ENCODE measurements around the gene CSF2RB.

Gene CSF2RB

DNA sequence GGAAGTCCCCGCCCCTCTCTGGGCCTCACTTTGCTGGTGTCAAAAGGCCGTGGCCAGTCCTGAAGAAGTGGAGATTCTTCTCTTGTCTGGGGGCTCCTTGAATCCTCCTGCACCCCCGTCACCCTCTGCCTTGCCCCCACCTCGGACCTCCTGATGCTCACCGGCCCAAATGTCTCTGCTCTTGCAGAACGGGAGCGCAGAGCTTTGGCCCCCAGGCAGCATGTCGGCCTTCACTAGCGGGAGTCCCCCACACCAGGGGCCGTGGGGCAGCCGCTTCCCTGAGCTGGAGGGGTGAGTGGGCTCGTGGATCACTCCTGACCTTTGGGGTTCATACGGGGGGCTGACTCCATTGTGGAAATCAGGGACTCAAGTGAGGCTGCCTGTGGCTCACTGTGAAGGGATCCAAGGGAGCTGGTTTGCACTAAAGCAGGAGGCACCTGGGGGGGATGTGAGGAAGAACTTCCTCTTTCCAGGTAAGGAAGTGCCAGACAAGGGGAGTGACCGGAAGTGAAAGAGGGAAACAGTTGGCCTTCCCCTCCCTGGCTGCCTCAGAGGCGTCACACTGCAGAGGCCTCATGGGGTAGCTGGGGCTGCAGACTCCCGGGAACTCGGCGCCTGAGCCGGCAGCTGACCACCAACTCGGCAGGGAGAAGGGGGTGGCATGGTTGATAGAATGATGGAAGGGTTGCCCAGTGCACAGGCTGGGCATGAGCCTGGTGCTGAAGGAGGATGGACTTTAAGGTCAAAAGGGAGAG is 23.1 kb downstream of the CSF2RB start:
- TF ChIP-seq, protein P1, sequence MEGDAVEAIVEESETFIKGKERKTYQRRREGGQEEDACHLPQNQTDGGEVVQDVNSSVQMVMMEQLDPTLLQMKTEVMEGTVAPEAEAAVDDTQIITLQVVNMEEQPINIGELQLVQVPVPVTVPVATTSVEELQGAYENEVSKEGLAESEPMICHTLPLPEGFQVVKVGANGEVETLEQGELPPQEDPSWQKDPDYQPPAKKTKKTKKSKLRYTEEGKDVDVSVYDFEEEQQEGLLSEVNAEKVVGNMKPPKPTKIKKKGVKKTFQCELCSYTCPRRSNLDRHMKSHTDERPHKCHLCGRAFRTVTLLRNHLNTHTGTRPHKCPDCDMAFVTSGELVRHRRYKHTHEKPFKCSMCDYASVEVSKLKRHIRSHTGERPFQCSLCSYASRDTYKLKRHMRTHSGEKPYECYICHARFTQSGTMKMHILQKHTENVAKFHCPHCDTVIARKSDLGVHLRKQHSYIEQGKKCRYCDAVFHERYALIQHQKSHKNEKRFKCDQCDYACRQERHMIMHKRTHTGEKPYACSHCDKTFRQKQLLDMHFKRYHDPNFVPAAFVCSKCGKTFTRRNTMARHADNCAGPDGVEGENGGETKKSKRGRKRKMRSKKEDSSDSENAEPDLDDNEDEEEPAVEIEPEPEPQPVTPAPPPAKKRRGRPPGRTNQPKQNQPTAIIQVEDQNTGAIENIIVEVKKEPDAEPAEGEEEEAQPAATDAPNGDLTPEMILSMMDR (IDR thresholded peaks at IDR 0.05), result no peak
- DNase-seq (ENCODE audit: low spot score), result no peak
- Histone ChIP-seq H3K4me3 (no peak overlapping the region), H3K27ac (no peak overlapping the region)

DNA sequence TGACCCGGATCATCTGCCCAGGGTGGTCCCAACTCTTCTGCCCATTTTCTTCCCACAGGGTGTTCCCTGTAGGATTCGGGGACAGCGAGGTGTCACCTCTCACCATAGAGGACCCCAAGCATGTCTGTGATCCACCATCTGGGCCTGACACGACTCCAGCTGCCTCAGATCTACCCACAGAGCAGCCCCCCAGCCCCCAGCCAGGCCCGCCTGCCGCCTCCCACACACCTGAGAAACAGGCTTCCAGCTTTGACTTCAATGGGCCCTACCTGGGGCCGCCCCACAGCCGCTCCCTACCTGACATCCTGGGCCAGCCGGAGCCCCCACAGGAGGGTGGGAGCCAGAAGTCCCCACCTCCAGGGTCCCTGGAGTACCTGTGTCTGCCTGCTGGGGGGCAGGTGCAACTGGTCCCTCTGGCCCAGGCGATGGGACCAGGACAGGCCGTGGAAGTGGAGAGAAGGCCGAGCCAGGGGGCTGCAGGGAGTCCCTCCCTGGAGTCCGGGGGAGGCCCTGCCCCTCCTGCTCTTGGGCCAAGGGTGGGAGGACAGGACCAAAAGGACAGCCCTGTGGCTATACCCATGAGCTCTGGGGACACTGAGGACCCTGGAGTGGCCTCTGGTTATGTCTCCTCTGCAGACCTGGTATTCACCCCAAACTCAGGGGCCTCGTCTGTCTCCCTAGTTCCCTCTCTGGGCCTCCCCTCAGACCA is 24.0 kb downstream of the CSF2RB start:
- no peak overlapping the region for H3K4me3 ChIP-seq
- DNase-seq (ENCODE audit: low spot score), result no peak
- H3K27ac ChIP-seq, result no peak overlapping the region
- TF ChIP-seq, protein P1 (IDR thresholded peaks at IDR 0.05), result no peak

DNA sequence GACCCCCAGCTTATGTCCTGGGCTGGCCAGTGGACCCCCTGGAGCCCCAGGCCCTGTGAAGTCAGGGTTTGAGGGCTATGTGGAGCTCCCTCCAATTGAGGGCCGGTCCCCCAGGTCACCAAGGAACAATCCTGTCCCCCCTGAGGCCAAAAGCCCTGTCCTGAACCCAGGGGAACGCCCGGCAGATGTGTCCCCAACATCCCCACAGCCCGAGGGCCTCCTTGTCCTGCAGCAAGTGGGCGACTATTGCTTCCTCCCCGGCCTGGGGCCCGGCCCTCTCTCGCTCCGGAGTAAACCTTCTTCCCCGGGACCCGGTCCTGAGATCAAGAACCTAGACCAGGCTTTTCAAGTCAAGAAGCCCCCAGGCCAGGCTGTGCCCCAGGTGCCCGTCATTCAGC is 24.6 kb downstream of the CSF2RB start:
- TF ChIP-seq, protein P1 (IDR thresholded peaks at IDR 0.05), result no peak
- DNase-seq (ENCODE audit: low spot score), result no peak
- Histone ChIP-seq H3K27ac (no peak overlapping the region), H3K4me3 (no peak overlapping the region)

DNA sequence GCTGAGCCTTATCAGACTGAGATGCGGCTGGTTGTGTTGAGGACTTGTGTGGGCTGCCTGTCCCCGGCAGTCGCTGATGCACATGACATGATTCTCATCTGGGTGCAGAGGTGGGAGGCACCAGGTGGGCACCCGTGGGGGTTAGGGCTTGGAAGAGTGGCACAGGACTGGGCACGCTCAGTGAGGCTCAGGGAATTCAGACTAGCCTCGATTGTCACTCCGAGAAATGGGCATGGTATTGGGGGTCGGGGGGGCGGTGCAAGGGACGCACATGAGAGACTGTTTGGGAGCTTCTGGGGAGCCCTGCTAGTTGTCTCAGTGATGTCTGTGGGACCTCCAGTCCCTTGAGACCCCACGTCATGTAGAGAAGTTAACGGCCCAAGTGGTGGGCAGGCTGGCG is 25.5 kb downstream of the CSF2RB start:
- Histone ChIP-seq H3K4me3 (no peak overlapping the region), H3K27ac (no peak overlapping the region)
- no peak for DNase-seq (ENCODE audit: low spot score)
- TF ChIP-seq, protein P1 (IDR thresholded peaks at IDR 0.05), result no peak

DNA sequence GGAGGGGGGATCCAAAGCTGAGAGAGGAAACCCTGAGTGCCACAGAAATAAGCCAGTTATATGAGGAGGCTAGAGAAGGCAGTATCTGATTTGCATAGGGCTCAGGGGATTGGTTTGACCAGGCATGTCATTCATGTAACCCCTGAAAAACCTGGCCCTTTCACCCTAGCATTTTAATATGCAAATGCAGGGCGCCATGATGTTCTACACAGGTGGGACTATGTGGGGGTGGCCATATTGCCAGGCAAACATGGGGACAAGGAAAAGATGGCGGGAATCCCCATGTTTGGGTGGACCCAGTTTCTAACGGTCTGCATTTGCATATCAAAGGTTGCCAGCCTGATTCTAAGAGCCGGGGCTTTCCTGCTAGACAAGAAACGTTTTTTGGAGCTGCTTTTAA is 27.2 kb downstream of the CSF2RB start:
- no peak for DNase-seq (ENCODE audit: low spot score)
- Histone ChIP-seq H3K27ac (no peak overlapping the region), H3K4me3 (no peak overlapping the region)
- TF ChIP-seq, protein P1 (IDR thresholded peaks at IDR 0.05), result no peak

DNA sequence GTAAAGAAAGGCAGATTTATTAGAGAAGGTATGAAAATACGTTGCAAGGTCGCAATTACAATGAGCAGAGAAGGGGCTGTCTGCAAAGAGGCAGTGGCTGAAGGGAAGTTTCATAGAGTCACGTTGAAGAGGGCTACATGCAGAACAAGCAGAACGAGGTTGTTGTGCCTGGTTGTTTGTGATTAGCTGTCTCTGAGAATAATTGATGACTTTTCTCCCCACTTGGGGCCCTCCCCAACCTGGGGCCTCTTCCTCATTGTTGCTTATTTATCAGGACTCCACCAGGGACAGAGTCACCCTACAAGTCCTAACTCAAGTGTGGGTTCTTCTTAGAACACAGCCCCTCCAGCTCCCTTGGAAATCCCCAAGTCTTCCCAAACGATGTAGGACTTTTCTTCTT is 29.1 kb downstream of the CSF2RB start:
- no peak for DNase-seq (ENCODE audit: low spot score)
- no peak overlapping the region for H3K27ac ChIP-seq
- TF ChIP-seq, protein P1 (IDR thresholded peaks at IDR 0.05), result no peak
- no peak overlapping the region for H3K4me3 ChIP-seq
